Right hindlimb (tissue), 1 donor: ENCODE data around the gene SNX10.

Experiments
- DNase-seq: peaks from one replicate; pipeline ENCODE4 v3.0.0-alpha.2; 2018

Gene SNX10

GRCh38 chr7:26409661-26410547 lies 118.2 kb downstream of the SNX10 start:
- no peak for DNase-seq

GRCh38 chr7:26413007-26413691 lies 121.5 kb downstream of the SNX10 start:
- no peak for DNase-seq

- DNase-seq, result no peak
These were observed 124.3 kb downstream of the SNX10 start for GRCh38 chr7:26416004-26416403.

GRCh38 chr7:26417911-26418413 lies 126.3 kb downstream of the SNX10 start:
- no peak for DNase-seq

- DNase-seq, result no peak
These were observed 127.5 kb downstream of the SNX10 start for GRCh38 chr7:26419198-26419597.

- DNase-seq, result no peak
These were observed 128.9 kb downstream of the SNX10 start for GRCh38 chr7:26420422-26421019.

- DNase-seq, result no peak
These were observed 131.1 kb downstream of the SNX10 start for GRCh38 chr7:26422761-26423160.

- DNase-seq, result no peak
These were observed 131.8 kb downstream of the SNX10 start for GRCh38 chr7:26423436-26423835.
